Measurements from ENCODE around the gene SLC17A8. TPM values are rescaled to one million over a fixed set of nuclear protein-coding genes. Genes with fewer than 3 reads are reported as not detected.

The SLC17A8 gene
- total and polyA plus RNA-seq, 8 donors: 0.16 to 0.18 TPM; not detected in 6

GRCh38 chr12:100453951-100454350, 97.1 kb downstream of the SLC17A8 start:
- Histone ChIP-seq H3K27me3 (no peaks in the 10 kb centered on the region), H3K4me3 (no peak overlapping the region), H3K9me3 (no peaks in the 10 kb centered on the region), H3K36me3 (no peaks in the 10 kb centered on the region), H3K4me1 (no peaks in the 10 kb centered on the region), H3K27ac (no peak overlapping the region)
- intact Hi-C loops (cut with DNase I): no loop called here
- DNase-seq (no peak), ATAC-seq (no peak), FAIRE-seq (no peak)
- WGBS, 2 donors: 47 to 65% methylated on average over 3 of the region's 3 CpGs
- no peak for TF ChIP-seq CTCF (IDR thresholded peaks at IDR 0.05)

- H3K4me1 ChIP-seq: no peaks in the 10 kb centered on the region
- no peak for DNase-seq
- H3K36me3 ChIP-seq: no peaks in the 10 kb centered on the region
- H3K4me3 ChIP-seq: no peak overlapping the region
- H3K9me3 ChIP-seq: no peaks in the 10 kb centered on the region
- ATAC-seq: no peak
- intact Hi-C loops (cut with DNase I): no loop called here
- FAIRE-seq: no peak
- H3K27me3 ChIP-seq: no peaks in the 10 kb centered on the region
- WGBS, 2 donors: 82 to 85% methylated on average over 3 of the region's 3 CpGs
- no peak overlapping the region for H3K27ac ChIP-seq
- TF ChIP-seq CTCF (IDR thresholded peaks at IDR 0.05): no peak
Measured at GRCh38 chr12:100455896-100456295, 99.0 kb downstream of the SLC17A8 start.

GRCh38 chr12:100458191-100458590, 101.3 kb downstream of the SLC17A8 start:
- FAIRE-seq: no peak
- Histone ChIP-seq H3K27ac (no peak overlapping the region), H3K36me3 (no peaks in the 10 kb centered on the region), H3K4me1 (no peaks in the 10 kb centered on the region), H3K4me3 (no peak overlapping the region), H3K27me3 (no peaks in the 10 kb centered on the region), H3K9me3 (no peaks in the 10 kb centered on the region)
- WGBS, 2 donors: 59 to 67% methylated on average over 4 of the region's 4 CpGs
- ATAC-seq: no peak
- no peak for TF ChIP-seq CTCF (IDR thresholded peaks at IDR 0.05)
- intact Hi-C loops (cut with DNase I): no loop called here
- DNase-seq: no peak

- Histone ChIP-seq H3K9me3 (no peaks in the 10 kb centered on the region), H3K27ac (no peak overlapping the region), H3K4me1 (no peaks in the 10 kb centered on the region), H3K4me3 (no peak overlapping the region), H3K36me3 (no peaks in the 10 kb centered on the region), H3K27me3 (no peaks in the 10 kb centered on the region)
- no peak for TF ChIP-seq CTCF (IDR thresholded peaks at IDR 0.05)
- DNase-seq (no peak), ATAC-seq (no peak), FAIRE-seq (no peak)
- 83 to 85% methylated on average over 3 of the region's 3 CpGs for WGBS, 2 donors
- intact Hi-C loops (cut with DNase I): no loop called here
Measured at GRCh38 chr12:100460702-100461101, 103.8 kb downstream of the SLC17A8 start.

- Histone ChIP-seq H3K27ac (no peak overlapping the region), H3K4me3 (no peak overlapping the region), H3K4me1 (no peaks in the 10 kb centered on the region), H3K36me3 (no peaks in the 10 kb centered on the region), H3K9me3 (no peaks in the 10 kb centered on the region), H3K27me3 (no peaks in the 10 kb centered on the region)
- intact Hi-C loops (cut with DNase I): no loop called here
- FAIRE-seq (no peak), ATAC-seq (no peak), DNase-seq (no peak)
- 50 to 62% methylated on average over 1 of the region's 1 CpG for WGBS, 2 donors
- TF ChIP-seq CTCF (IDR thresholded peaks at IDR 0.05): no peak
Measured at GRCh38 chr12:100461330-100461973, 104.6 kb downstream of the SLC17A8 start.
